MM.1S (cell line): Measurements from ENCODE around the gene C13orf42.

Experiments
- DNase-seq: peaks from one replicate; pipeline ENCODE4 v3.0.0-alpha.2; 2015
- H2AFZ ChIP-seq: fragments of 300-600 bp; sonication (generic); 2 replicates; pipeline ENCODE4 v1.6.0; 2016; ENCODE audit warnings: antibody characterized with exemption, low read length
- H3F3A ChIP-seq: fragments of 300-600 bp; sonication (generic); 2 replicates; pipeline ENCODE4 v1.6.1; 2016; ENCODE audit warnings: mild to moderate bottlenecking, antibody characterized with exemption, low read length, moderate library complexity, mixed read lengths; ENCODE audit not compliant: insufficient read depth
- H3K27ac ChIP-seq: fragments of 300-600 bp; sonication (generic); 2 replicates; pipeline ENCODE4 v1.5.1; 2016; ENCODE audit warnings: mild to moderate bottlenecking, low read length
- H3K27me3 ChIP-seq: fragments of 300-600 bp; sonication (generic); replicated peaks from 2 replicates; pipeline ENCODE4 v1.6.0; 2016; ENCODE audit warnings: low read length; ENCODE audit not compliant: insufficient read depth
- H3K36me3 ChIP-seq: fragments of 300-600 bp; sonication (generic); replicated peaks from 2 replicates; pipeline ENCODE4 v1.6.1; 2016; ENCODE audit warnings: mild to moderate bottlenecking, low read length, mixed read lengths; ENCODE audit not compliant: insufficient read depth
- H3K4me1 ChIP-seq: fragments of 300-600 bp; sonication (generic); 2 replicates; pipeline ENCODE4 v1.6.1; 2016; ENCODE audit warnings: low read length, mixed read lengths
- H3K4me2 ChIP-seq: fragments of 300-600 bp; sonication (generic); 2 replicates; pipeline ENCODE4 v1.6.0; 2016; ENCODE audit warnings: low read depth, low read length
- H3K4me3 ChIP-seq: fragments of 300-600 bp; sonication (generic); 2 replicates; pipeline ENCODE4 v1.5.1; 2016; ENCODE audit warnings: low read length, mixed read lengths
- H3K79me2 ChIP-seq: fragments of 300-600 bp; sonication (generic); 2 replicates; pipeline ENCODE4 v1.6.1; 2016; ENCODE audit warnings: mixed run types, low read length, mixed read lengths
- H3K9ac ChIP-seq: fragments of 300-600 bp; sonication (generic); 2 replicates; pipeline ENCODE4 v1.6.1; 2016; ENCODE audit warnings: low read length, mixed read lengths
- H3K9me2 ChIP-seq: fragments of 300-600 bp; sonication (generic); replicated peaks from 2 replicates; pipeline ENCODE4 v1.6.1; 2016; ENCODE audit warnings: mild to moderate bottlenecking, low read length, mixed read lengths; ENCODE audit not compliant: insufficient read depth
- H3K9me3 ChIP-seq: fragments of 300-600 bp; sonication (generic); replicated peaks from 2 replicates; pipeline ENCODE4 v1.6.1; 2016; ENCODE audit warnings: mild to moderate bottlenecking, low read length, mixed read lengths; ENCODE audit not compliant: insufficient read depth
- H4K20me1 ChIP-seq: fragments of 300-600 bp; sonication (generic); 2 replicates; pipeline ENCODE4 v1.6.1; 2016; ENCODE audit warnings: mild to moderate bottlenecking, low read length, moderate library complexity, mixed read lengths; ENCODE audit not compliant: insufficient read depth
- CTCF ChIP-seq: fragments of 300-600 bp; sonication (generic); IDR thresholded peaks from 2 replicates; pipeline ENCODE4 v1.5.1; 2016; ENCODE audit warnings: antibody characterized with exemption, low read length, mixed read lengths
- EZH2 ChIP-seq: fragments of 300-600 bp; sonication (generic); optimal IDR thresholded peaks from 2 replicates; pipeline ENCODE3; 2017; ENCODE audit warnings: low read depth, mild to moderate bottlenecking, antibody characterized with exemption, low read length, mixed read lengths
- EZH2phosphoT487 ChIP-seq: fragments of 300-600 bp; sonication (generic); IDR thresholded peaks from 2 replicates; pipeline ENCODE4 v1.6.1; 2018; ENCODE audit warnings: antibody characterized with exemption, low read length

C13orf42 gene

GRCh38 chr13:51067210-51067701 is 43.8 kb downstream of the C13orf42 start:
- Histone ChIP-seq H3K4me1 (0 out of 2 replicates have a peak, but pooled peaks cover 3% of the 10 kb centered on the region), H3K9me3 (no peaks in the 10 kb centered on the region), H4K20me1 (no peaks in the 10 kb centered on the region), H3F3A (no peaks in the 10 kb centered on the region), H3K4me3 (no peak overlapping the region), H3K79me2 (no peaks in the 10 kb centered on the region), H3K36me3 (no peaks in the 10 kb centered on the region), H2AFZ (no peak overlapping the region), H3K9ac (no peak overlapping the region), H3K27ac (no peak overlapping the region), H3K9me2 (no peaks in the 10 kb centered on the region), H3K4me2 (no peak overlapping the region), H3K27me3 (no peaks in the 10 kb centered on the region)
- TF ChIP-seq EZH2 (no peak), EZH2phosphoT487 (no peak), CTCF (no peak)
- no peak for DNase-seq

GRCh38 chr13:51066091-51066831 is 44.8 kb downstream of the C13orf42 start:
- no peak for DNase-seq

GRCh38 chr13:51065372-51066090 is 45.5 kb downstream of the C13orf42 start:
- no peak overlapping the region for H3K4me3 ChIP-seq
- no peaks in the 10 kb centered on the region for H3K9me2 ChIP-seq
- H3K79me2 ChIP-seq, result no peaks in the 10 kb centered on the region
- no peak overlapping the region for H3K27ac ChIP-seq
- H2AFZ ChIP-seq, result no peak overlapping the region
- H3K27me3 ChIP-seq, result no peaks in the 10 kb centered on the region
- H3K4me2 ChIP-seq, result no peak overlapping the region
- no peaks in the 10 kb centered on the region for H3K36me3 ChIP-seq
- no peaks in the 10 kb centered on the region for H3F3A ChIP-seq
- no peaks in the 10 kb centered on the region for H4K20me1 ChIP-seq
- 0 out of 2 replicates have a peak, but pooled peaks cover 3% of the 10 kb centered on the region for H3K4me1 ChIP-seq
- H3K9ac ChIP-seq, result no peak overlapping the region
- TF ChIP-seq EZH2, result no peak
- no peak for TF ChIP-seq CTCF
- TF ChIP-seq EZH2phosphoT487, result no peak
- no peaks in the 10 kb centered on the region for H3K9me3 ChIP-seq
- DNase-seq, result no peak

More at GRCh38 chr13:51066091-51066831, 44.8 kb downstream of the C13orf42 start:
- no peaks in the 10 kb centered on the region for H3F3A ChIP-seq
- no peaks in the 10 kb centered on the region for H3K79me2 ChIP-seq
- H4K20me1 ChIP-seq, result no peaks in the 10 kb centered on the region
- no peaks in the 10 kb centered on the region for H3K9me2 ChIP-seq
- H3K27me3 ChIP-seq, result no peaks in the 10 kb centered on the region
- no peak overlapping the region for H3K4me3 ChIP-seq
- TF ChIP-seq EZH2phosphoT487, result no peak
- no peak for TF ChIP-seq CTCF
- TF ChIP-seq EZH2, result no peak
- H3K9me3 ChIP-seq, result no peaks in the 10 kb centered on the region
- H3K27ac ChIP-seq, result no peak overlapping the region
- no peaks in the 10 kb centered on the region for H3K36me3 ChIP-seq
- H3K4me2 ChIP-seq, result no peak overlapping the region
- H3K9ac ChIP-seq, result no peak overlapping the region
- H2AFZ ChIP-seq, result no peak overlapping the region
- H3K4me1 ChIP-seq, result 0 out of 2 replicates have a peak, but pooled peaks cover 3% of the 10 kb centered on the region
